ENCODE data around the gene FAM13A. TPM values are rescaled to one million over a fixed set of nuclear protein-coding genes. Genes with fewer than 3 reads are reported as not detected.

FAM13A gene
- total and polyA plus RNA-seq, 2 experiments from 2014 or later: 23.3 to 43.8 TPM

- H3K9me3 ChIP-seq (ENCODE audit: low read depth): no peaks in the 10 kb centered on the region
- no peak for TF ChIP-seq CTCF (IDR thresholded peaks at IDR 0.05; ENCODE audit: low read depth, low read length)
- H3K27me3 ChIP-seq: no peaks in the 10 kb centered on the region
- peaks cover 60% of the 10 kb centered on the region for H3K36me3 ChIP-seq
- no peak overlapping the region for H3K27ac ChIP-seq
- DNase-seq (ENCODE audit: low read depth in 1 of 2, low spot score in 1 of 2): no peak
- no peak overlapping the region for H3K4me3 ChIP-seq
- no peaks in the 10 kb centered on the region for H3K4me1 ChIP-seq (ENCODE audit: low read depth)
Observed at GRCh38 chr4:88732714-88733368, 324.1 kb downstream of the FAM13A start.

- no peak overlapping the region for H3K27ac ChIP-seq
- no peak overlapping the region for H3K4me3 ChIP-seq
- H3K36me3 ChIP-seq: peaks cover 67% of the 10 kb centered on the region
- no peaks in the 10 kb centered on the region for H3K9me3 ChIP-seq (ENCODE audit: low read depth)
- DNase-seq (ENCODE audit: low read depth in 1 of 2, low spot score in 1 of 2): no peak
- no peak for TF ChIP-seq CTCF (IDR thresholded peaks at IDR 0.05; ENCODE audit: low read depth, low read length)
- H3K27me3 ChIP-seq: no peaks in the 10 kb centered on the region
- H3K4me1 ChIP-seq (ENCODE audit: low read depth): no peaks in the 10 kb centered on the region
Observed at GRCh38 chr4:88731381-88731780, 325.6 kb downstream of the FAM13A start.

GRCh38 chr4:88730811-88731210, 326.2 kb downstream of the FAM13A start:
- H3K36me3 ChIP-seq: peaks cover 65% of the 10 kb centered on the region
- H3K27me3 ChIP-seq: no peaks in the 10 kb centered on the region
- H3K9me3 ChIP-seq (ENCODE audit: low read depth): no peaks in the 10 kb centered on the region
- H3K4me3 ChIP-seq: no peak overlapping the region
- no peak for DNase-seq (ENCODE audit: low read depth in 1 of 2, low spot score in 1 of 2)
- TF ChIP-seq CTCF (IDR thresholded peaks at IDR 0.05; ENCODE audit: low read depth, low read length): no peak
- no peak overlapping the region for H3K27ac ChIP-seq
- H3K4me1 ChIP-seq (ENCODE audit: low read depth): no peaks in the 10 kb centered on the region

GRCh38 chr4:88729146-88729760, 327.7 kb downstream of the FAM13A start:
- Histone ChIP-seq H3K4me3 (no peak overlapping the region), H3K9me3 (ENCODE audit: low read depth) (no peaks in the 10 kb centered on the region), H3K27me3 (no peaks in the 10 kb centered on the region), H3K4me1 (ENCODE audit: low read depth) (no peaks in the 10 kb centered on the region), H3K36me3 (peaks cover 63% of the 10 kb centered on the region), H3K27ac (no peak overlapping the region)
- no peak for TF ChIP-seq CTCF (IDR thresholded peaks at IDR 0.05; ENCODE audit: low read depth, low read length)
- no peak for DNase-seq (ENCODE audit: low read depth in 1 of 2, low spot score in 1 of 2)

DNA sequence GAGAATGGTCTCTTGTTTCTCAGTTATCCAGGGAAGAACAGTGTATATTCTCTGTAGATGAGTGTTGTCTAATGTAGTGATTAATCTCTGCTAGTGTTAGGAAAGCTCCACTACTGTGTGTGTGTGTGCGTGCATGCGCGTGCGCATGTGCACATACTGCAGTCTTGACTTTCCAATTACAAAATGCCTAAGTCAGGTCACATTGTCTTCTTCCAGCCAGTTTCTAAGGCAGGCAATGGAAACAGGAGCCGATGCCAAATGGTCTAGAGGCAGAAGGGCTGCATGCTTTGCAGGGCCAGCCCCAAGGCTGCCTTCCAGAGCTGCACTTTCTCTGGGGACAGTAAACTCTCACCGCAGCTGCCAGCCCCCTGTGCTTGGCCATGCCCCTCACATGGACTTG, 328.8 kb downstream of the FAM13A start:
- H3K4me1 ChIP-seq (ENCODE audit: low read depth): no peaks in the 10 kb centered on the region
- H3K27me3 ChIP-seq: no peaks in the 10 kb centered on the region
- H3K27ac ChIP-seq: peak overlapping the region; percentile 24
- peaks cover 67% of the 10 kb centered on the region for H3K36me3 ChIP-seq
- no peak for TF ChIP-seq CTCF (IDR thresholded peaks at IDR 0.05; ENCODE audit: low read depth, low read length)
- H3K4me3 ChIP-seq: no peak overlapping the region
- DNase-seq (ENCODE audit: low read depth in 1 of 2, low spot score in 1 of 2): no peak
- no peaks in the 10 kb centered on the region for H3K9me3 ChIP-seq (ENCODE audit: low read depth)

All from cardiac muscle cell (in vitro differentiated cells and primary cell).